Activated CD4-positive, alpha-beta T cell treated with anti-CD3 and anti-CD28 coated beads, Interleukin-2, Interleukin-4, amounts not matched to agents 100 ng/mL and 50 ng/mL, durations not matched to agents 16 hours and 8 hours (primary cell): ENCODE measurements around the gene FSD2.
A peak's percentile ranks its signal among the peaks of the same experiment; 100 is the strongest.
"Not testable (repeated sequence)": the region's sequence is repeated elsewhere in the genome, so short reads cannot be mapped to it uniquely, and the experiment has no call there.

Source experiments
- DNase-seq: peaks from one replicate; pipeline ENCODE4 v3.0.0-alpha.2; 2020; ENCODE audit warnings: low spot score

The FSD2 gene

GRCh38 chr15:82830427-82831173 lies 24.7 kb upstream of the FSD2 start:
- DNase-seq: peak; percentile 58

GRCh38 chr15:82829234-82829633 lies 23.4 kb upstream of the FSD2 start:
- DNase-seq: no peak

GRCh38 chr15:82828075-82828474 lies 22.2 kb upstream of the FSD2 start:
- DNase-seq: peak; percentile 45

GRCh38 chr15:82823049-82823448 lies 17.2 kb upstream of the FSD2 start:
- DNase-seq: no peak

- DNase-seq: not testable (repeated sequence)
These were observed 16.0 kb upstream of the FSD2 start for GRCh38 chr15:82821851-82822250.

GRCh38 chr15:82821396-82821795 lies 15.5 kb upstream of the FSD2 start:
- DNase-seq: not testable (repeated sequence)

- DNase-seq: no peak
These were observed 14.3 kb upstream of the FSD2 start for GRCh38 chr15:82820128-82820527.

GRCh38 chr15:82812994-82813393 lies 7.1 kb upstream of the FSD2 start:
- no peak for DNase-seq

GRCh38 chr15:82810890-82811426 lies 5.1 kb upstream of the FSD2 start:
- peak; percentile 79 for DNase-seq

GRCh38 chr15:82810061-82810889 lies 4.4 kb upstream of the FSD2 start:
- peak; percentile 9 for DNase-seq

GRCh38 chr15:82809308-82810060 lies 3.6 kb upstream of the FSD2 start, which contains the start of gene WHAMM:
Gene WHAMM (plus strand): TSS chr15:82809628. CDS start chr15:82809727, 99 bp downstream.
- peak; percentile 95 for DNase-seq

GRCh38 chr15:82808634-82809041 lies 2.8 kb upstream of the FSD2 start:
- DNase-seq: no peak

- no peak for DNase-seq
These were observed 2.2 kb upstream of the FSD2 start for GRCh38 chr15:82807920-82808633.

- DNase-seq: no peak
These were observed 1.3 kb downstream of the FSD2 start for GRCh38 chr15:82804575-82804949.

- no peak for DNase-seq
These were observed 1.9 kb downstream of the FSD2 start for GRCh38 chr15:82803793-82804574.

- no peak for DNase-seq
These were observed 3.4 kb downstream of the FSD2 start for GRCh38 chr15:82802497-82802896.

- no peak for DNase-seq
These were observed 6.6 kb downstream of the FSD2 start for GRCh38 chr15:82799183-82799841.

- no peak for DNase-seq
These were observed 7.2 kb downstream of the FSD2 start for GRCh38 chr15:82798531-82799166.

GRCh38 chr15:82798104-82798503 lies 7.8 kb downstream of the FSD2 start:
- no peak for DNase-seq

GRCh38 chr15:82793737-82794136 lies 12.1 kb downstream of the FSD2 start:
- DNase-seq: no peak
